ENCODE results near the gene DCST1.

DCST1 gene

GRCh38 chr1:155037043-155037442 is 3.4 kb downstream of the DCST1 start:
- DNase-seq: no peak

GRCh38 chr1:155037851-155038441 is 4.3 kb downstream of the DCST1 start:
- no peak for DNase-seq

GRCh38 chr1:155038602-155039307 is 5.1 kb downstream of the DCST1 start:
- peak; percentile 35 for DNase-seq

- no peak for DNase-seq
Measured at GRCh38 chr1:155039308-155039669, 5.7 kb downstream of the DCST1 start.

DNA sequence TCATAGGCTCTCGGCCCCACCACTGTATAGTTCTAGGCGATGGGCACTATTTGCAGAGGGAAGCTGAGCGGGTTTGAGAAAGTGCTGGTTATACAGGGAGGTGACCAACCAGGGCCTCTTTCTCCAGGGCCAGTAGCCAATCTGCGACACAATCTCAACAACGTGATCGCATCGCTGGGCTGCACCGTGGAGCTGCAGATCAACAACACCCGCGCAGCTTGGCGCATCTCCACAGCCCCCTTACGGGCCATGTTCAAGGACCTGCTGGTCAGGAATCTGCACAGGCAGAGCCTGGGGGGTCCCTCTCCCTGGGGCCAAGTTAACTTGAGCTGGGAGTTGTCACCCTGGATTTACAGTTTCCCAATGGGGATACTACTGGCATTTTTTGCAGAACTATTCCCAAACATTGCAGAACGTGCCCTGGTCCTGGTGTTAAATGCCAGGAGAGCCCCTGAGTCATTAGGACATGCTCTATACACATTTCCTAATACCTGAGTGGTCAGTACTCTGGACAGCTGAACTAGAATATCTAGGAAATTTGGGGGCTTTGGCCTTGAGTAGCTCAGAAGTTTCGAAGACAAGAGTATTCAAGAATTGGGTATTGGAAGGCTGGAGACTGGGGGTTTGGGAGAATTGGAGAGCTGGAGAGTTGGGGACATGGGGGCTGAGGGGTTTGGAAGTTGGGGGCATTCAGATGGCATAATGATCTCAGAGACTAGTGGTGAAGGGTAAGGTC is 6.9 kb downstream of the DCST1 start:
- no peak for DNase-seq

GRCh38 chr1:155042789-155043188 is 9.2 kb downstream of the DCST1 start:
- DNase-seq: no peak

GRCh38 chr1:155043301-155043702 is 9.7 kb downstream of the DCST1 start:
- no peak for DNase-seq

DNA sequence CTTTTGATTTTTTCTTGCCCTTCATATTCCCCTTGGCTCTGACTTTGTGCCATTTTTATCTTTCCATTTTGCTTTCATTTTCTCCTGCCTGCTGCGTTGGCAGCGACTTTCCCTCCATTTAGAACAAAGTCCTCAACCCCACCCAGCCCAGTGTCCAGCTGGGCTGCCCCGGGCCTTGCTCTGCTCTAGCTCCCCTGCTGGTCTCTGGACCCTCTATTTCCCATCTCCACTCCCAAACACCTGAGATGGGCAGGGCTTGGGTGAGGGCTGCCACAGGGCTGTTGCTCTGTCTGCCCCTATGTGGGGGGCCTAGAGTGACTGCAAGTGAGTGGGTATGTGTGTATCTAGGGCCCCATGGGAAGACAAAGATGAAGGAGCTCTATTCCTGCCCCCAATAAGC is 10.2 kb downstream of the DCST1 start:
- no peak for DNase-seq

GRCh38 chr1:155044365-155044764 is 10.7 kb downstream of the DCST1 start:
- DNase-seq: no peak

DNA sequence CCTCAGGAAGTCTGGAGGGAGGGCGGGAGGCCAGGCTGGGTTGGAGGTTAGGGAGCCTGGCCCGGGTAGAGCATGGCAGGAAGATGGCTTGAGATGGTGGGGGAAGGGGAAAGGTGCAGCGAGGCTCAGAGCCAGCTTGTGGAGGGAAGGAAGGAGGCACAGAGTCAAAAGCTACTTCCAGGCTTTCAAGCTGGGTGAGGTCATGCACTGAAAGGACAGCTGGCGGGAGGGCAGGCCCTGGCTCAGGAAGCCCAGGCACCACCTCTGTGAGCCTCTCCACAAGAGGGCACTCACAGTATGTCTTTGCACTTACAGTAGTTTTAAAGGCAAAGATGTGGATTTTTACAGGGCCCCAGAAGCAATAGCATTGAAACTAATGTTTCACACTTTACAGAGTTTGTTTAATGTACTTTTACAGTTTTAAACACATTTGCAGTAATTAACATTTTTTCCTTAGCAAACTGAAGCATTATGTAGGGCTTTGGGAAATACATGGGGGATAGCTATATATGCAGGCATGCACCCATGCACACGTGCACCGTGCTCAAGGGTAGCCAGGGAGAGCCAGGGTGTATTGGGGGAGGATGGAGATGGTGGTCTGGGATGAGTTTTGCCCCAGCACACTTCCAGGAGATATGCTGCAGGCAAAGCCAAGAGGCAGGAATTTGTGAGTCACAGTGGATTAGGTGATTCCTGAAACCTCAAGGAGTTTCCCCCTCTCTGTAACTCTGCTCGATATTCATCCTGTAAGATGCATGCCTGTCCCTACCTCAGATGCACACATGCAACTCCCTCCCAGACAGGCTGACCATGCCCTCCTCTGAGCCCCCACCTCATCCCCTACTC is 11.4 kb downstream of the DCST1 start:
- DNase-seq: peak; percentile 81

DNA sequence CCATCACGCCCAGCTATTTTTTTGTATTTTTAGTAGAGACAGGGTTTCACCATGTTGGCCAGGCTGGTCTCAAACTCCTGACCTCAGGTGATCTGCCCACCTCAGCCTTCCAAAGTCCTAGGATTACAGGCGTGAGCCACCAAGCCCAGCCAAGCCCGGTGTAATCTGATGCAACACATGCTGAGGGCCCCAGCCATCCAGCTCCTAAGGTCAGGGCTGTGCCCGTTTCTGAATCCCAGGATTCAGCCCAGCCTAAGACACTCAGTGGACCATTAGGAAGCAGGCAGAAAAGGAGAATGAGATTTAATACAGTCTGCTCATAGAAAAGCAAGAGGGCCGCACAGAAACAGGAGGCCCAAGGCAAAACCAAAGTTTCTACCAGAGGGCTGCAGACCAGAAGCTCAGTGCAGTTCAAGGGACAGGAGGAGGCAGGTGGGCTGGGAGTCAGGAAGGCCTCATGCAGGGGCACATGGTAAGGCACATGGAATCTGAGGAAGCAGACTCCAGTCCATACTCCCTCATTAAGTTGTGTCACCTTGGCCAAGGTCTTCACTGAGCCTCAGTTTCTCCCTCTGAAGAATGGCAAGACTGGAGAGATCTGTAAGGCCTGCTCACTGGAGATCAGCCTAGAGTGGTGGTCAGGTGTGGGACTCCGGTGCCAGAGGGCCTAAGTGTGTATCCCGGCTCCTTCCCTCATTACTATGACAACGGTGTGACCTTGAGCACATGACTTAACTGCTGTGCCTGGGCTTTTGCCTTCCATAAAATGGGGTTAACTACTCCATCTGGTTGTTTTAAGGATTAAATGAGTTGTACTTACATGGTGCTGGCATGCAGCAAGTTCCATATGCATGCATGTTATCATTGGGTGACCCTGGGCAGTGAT is 15.1 kb downstream of the DCST1 start:
- DNase-seq: no peak

- DNase-seq: no peak
Measured at GRCh38 chr1:155049651-155050559, 16.3 kb downstream of the DCST1 start.

DNA sequence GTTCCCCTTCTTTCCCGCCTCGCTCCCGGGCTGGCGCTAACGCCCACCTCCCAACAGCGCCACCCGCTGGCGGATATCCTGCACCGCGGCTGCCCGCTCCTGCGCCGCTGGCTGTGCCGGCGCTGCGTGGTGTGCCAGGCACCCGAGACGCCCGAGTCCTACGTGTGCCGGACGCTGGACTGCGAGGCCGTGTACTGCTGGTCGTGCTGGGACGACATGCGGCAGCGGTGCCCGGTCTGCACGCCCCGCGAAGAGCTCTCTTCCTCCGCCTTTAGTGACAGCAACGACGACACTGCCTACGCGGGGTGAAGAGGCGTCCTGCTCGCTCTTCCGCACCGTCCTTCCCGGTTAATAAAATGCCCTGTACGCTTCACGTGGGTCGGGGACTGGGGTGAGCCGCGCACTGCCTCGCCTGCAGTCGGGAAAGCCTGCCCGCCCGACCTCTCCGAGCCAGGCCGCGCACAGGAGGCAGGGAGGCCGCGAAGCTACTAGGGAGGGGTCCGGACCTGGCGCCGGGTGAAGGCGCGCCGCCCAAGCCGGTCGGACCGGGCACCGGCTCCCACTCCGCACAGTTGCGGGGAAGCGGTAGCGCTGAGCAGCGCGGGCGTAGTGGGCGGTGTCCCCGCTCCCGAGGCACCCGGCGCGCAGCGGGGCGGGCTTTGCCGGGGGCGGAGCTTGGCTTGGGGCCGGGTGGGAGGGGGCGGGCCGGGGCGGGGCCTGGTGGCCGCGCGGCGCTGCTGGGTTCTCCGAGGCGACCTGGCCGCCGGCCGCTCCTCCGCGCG is 17.1 kb downstream of the DCST1 start, which contains the start of gene ADAM15:
Gene ADAM15 (plus strand): TSS at position 757 of the 782 bp plus-strand sequence. CDS start 71 bp downstream, outside the sequence.
- DNase-seq: peak; percentile 74

DNA sequence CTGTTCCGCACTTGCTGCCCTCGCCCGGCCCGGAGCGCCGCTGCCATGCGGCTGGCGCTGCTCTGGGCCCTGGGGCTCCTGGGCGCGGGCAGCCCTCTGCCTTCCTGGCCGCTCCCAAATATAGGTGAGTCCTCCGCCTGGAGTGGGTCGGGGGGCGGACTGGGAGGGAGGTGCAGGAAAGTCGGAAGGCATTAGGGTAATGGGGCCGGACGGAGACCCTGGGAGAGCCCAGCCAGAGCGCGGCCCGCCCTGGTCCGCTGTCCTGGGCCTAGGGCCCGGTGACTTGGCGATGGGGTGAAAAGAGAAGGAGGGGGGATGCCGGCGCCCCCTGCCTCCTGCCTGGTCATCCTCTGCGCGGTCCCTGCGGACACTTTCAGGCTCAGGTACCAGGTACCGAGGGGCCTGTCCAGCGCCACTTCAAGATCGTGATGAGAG is 17.7 kb downstream of the DCST1 start:
- DNase-seq: no peak

- DNase-seq: peak; percentile 19
Measured at GRCh38 chr1:155051777-155052398, 18.3 kb downstream of the DCST1 start.

GRCh38 chr1:155052439-155053395 is 19.1 kb downstream of the DCST1 start:
- peak; percentile 32 for DNase-seq

GRCh38 chr1:155053531-155054105 is 20.0 kb downstream of the DCST1 start:
- no peak for DNase-seq

- DNase-seq: no peak
Measured at GRCh38 chr1:155057104-155057503, 23.5 kb downstream of the DCST1 start.
